SKM-1 treated with dmso at 0.1 percent for 144 hours (cell line): ENCODE data around the gene OR5L1.

Source experiments
- DNase-seq: peaks from one replicate; lab custom pipeline; 2025; ENCODE audit not compliant: unreplicated experiment; lab: John Stamatoyannopoulos, UW

OR5L1 gene

GRCh38 chr11:55811067-55811466 is at the start of gene OR5L1:
Gene OR5L1 (plus strand): TSS chr11:55811367. CDS start chr11:55811467, 100 bp downstream.
- DNase-seq: no peak

DNA sequence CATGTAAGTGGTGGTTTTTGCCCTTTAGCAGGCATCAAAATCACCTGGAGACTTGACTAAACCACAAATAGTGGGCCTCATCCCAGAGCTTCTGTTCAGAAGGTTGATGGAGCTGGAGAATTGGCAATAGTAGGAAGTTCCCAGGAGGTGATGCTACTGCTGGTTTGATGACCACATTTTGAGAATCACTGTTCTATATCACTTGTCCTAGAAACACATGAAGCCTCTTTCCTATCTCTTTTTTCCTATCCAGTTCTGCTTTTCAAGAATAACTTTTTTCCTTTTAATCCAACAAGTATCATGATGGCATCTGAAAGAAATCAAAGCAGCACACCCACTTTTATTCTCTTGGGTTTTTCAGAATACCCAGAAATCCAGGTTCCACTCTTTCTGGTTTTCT is 38.0 kb upstream of the OR5L1 start, which contains the start of gene OR5D13:
OR5D13 (plus strand) TSS at position 301 of the 400 bp plus-strand sequence; CDS start at position 301, 0 bp downstream.
- no peak for DNase-seq

GRCh38 chr11:55791606-55792005 is 19.6 kb upstream of the OR5L1 start:
- DNase-seq: no peak

- no peak for DNase-seq
These were observed 17.8 kb upstream of the OR5L1 start for GRCh38 chr11:55793321-55793720.

DNA sequence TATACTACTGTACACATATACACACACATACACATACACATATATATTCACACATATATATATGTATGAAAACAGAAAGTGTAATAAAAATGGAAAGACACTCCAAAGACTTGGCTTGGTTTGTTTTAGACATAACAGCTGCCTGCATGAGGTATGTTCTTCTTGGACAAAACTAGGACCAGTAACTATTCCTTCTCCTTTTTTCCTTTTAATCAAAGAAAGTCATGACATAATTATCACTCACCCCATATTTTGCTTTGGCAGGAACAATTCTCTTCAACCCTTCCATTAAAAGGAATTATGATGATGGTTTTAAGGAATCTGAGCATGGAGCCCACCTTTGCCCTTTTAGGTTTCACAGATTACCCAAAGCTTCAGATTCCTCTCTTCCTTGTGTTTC is 15.9 kb upstream of the OR5L1 start, which contains the start of gene OR5D14:
OR5D14 (plus strand) TSS at position 301 of the 400 bp plus-strand sequence; CDS start at position 301, 0 bp downstream.
- DNase-seq: no peak

- DNase-seq: no peak
These were observed 4.9 kb upstream of the OR5L1 start for GRCh38 chr11:55806248-55806647.

- no peak for DNase-seq
These were observed 8.2 kb downstream of the OR5L1 start, which contains the start of gene OR5D18 for GRCh38 chr11:55819330-55819729. Gene OR5D18 (plus strand): TSS chr11:55819630. CDS start chr11:55819630, 0 bp downstream.

DNA sequence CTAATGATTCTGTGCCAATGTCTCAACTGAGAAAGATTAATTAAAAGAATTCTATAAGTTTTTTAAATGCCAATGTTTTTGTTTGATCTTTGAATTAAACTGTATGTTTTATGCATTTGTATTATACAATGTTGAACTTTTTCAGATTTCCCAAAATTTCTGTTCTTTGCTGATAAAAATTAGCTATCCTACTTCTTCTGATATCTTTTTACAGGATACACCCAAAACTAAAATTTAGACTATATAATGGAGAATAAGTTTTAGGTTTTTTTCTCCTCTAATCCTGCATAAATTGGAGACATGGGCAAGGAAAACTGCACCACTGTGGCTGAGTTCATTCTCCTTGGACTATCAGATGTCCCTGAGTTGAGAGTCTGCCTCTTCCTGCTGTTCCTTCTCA is 15.8 kb downstream of the OR5L1 start, which contains the start of gene OR5L2:
OR5L2 (plus strand) TSS at position 301 of the 400 bp plus-strand sequence; CDS start at position 301, 0 bp downstream.
- DNase-seq: no peak

DNA sequence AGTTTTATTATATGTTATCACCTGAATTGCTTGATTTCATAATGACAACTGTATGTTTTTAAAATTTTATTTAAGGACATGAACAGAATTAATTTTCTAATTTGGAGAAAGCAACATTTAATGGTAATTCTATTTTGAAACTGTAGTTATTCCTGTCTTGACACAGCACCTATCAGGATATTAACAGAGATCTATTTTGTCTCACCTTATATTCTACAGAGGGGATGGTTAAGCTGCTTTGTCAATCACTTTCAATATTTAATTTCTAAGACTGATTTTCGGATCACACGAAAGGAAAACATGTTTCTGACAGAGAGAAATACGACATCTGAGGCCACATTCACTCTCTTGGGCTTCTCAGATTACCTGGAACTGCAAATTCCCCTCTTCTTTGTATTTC is 27.3 kb downstream of the OR5L1 start, which contains the start of gene OR5D16:
OR5D16 (plus strand) TSS at position 301 of the 400 bp plus-strand sequence; CDS start at position 301, 0 bp downstream.
- no peak for DNase-seq

DNA sequence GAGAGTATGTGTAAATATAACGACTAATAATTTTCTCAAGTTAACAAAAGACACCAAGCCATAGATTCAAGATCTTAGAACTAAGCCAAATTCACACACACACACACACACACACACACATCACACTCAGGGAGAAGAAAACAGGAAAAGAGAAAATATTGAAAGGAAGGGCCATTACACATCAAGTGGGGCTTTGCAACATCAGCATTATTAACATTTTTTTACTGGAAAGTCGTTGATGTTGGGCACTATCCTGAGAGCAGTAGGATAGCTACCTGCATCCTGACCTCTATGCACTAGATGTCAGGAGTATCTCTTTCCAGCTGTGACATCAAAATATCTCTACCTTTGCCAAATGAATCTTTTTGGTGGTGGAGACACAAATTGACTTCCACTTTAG is 36.3 kb downstream of the OR5L1 start:
- DNase-seq: no peak

DNA sequence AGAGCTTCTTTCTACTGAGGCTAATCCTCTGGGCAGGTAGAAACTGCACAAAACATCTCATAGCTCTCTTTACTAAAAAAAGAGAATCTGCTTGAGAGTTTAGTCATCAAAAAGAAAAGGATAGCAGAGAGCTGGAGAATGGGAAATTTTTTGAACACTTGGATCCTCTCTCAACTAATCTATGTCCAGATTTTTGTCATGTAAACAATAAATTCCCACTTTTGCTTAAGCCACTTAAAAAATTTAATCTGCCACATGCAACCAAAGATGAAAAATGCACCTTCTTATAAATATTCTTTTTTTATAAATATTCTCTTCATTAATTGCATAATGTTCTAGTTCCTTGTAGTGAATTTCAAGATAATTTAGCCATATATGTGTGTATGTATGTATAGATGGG is 37.9 kb downstream of the OR5L1 start:
- no peak for DNase-seq

GRCh38 chr11:55852141-55852540 is 41.0 kb downstream of the OR5L1 start:
- no peak for DNase-seq

GRCh38 chr11:55854704-55855103 is 43.5 kb downstream of the OR5L1 start:
- no peak for DNase-seq
